NCI-H526 (cell line): ENCODE results near the gene ARMH1.
"Not testable (repeated sequence)": the region's sequence is repeated elsewhere in the genome, so short reads cannot be mapped to it uniquely, and the experiment has no call there.

Experiments used
- DNase-seq, 2 experiments: peaks; one replicate each; lab custom pipeline; 2025; lab: John Stamatoyannopoulos, UW

Gene ARMH1

DNA sequence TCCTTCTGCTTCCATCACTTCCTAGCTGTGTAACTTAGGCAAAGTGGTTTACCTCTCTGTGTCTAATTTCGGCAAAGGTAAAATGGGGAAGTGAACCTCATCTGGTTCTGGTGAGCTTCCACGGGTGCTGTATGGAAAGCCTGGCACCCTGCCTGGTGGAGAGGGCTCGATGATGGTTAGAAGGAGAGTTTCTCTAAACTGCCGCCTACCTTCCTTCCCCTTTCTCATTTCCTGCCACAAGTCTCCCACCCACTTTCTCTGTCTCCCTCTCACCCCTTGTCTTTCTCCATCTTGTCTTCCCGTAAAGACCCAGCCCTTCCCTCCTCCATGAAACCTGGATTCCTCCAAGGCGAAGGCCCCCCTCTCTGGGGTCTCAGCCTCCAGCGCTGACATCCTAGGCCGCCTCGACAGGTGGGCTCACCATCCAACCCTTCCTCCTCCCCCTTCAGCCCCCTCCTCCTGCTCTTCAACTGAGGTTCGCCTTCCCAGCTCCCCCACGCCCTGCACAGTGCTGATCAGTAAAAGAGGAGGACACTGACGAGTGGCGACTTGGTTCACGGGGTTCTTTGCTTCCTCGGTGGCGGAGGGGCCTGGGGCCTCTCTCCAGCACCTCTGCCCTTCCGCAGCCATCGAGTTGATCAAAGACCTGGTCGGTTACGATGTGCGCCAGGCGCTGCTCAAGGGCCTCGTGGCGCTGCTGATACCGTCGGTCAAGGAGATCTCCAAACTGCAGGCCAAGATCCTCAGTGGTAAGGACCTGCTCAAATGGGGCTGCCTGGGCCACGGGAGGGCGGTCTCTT, 49.2 kb downstream of the ARMH1 start:
- no peak for DNase-seq

DNA sequence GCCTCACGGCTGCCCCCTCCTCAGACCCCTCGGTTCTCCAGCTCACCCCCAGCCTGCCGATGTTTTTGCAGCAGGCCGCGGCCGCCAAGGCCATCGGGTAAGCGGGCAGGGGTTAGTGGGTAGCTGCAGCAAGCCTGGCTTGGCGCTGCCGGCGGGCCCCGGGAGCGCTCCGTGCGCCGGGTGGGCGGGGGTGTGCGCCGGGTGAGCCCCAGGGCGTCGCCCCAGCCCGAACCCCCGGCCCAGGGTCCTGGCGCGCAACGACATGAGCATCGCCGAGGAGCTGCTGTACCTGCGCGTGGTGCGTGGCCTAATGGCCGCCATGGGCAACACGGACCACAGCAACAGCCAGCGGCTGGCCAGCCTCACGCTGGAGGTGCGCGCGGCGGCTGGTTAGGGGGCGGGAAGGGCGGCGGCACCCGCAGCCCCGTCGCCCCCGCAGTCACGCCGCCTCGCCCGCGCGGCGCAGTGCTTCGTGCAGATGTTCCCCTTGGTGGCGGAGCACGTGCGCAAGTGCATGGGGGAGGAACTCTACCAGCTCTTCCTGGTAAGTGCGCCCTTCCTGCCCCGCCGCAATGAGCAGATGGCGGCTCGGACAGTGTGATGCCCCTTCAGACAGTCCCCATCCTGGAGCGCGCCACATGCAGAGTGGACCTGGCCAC, 49.9 kb downstream of the ARMH1 start:
- no peak for DNase-seq

DNA sequence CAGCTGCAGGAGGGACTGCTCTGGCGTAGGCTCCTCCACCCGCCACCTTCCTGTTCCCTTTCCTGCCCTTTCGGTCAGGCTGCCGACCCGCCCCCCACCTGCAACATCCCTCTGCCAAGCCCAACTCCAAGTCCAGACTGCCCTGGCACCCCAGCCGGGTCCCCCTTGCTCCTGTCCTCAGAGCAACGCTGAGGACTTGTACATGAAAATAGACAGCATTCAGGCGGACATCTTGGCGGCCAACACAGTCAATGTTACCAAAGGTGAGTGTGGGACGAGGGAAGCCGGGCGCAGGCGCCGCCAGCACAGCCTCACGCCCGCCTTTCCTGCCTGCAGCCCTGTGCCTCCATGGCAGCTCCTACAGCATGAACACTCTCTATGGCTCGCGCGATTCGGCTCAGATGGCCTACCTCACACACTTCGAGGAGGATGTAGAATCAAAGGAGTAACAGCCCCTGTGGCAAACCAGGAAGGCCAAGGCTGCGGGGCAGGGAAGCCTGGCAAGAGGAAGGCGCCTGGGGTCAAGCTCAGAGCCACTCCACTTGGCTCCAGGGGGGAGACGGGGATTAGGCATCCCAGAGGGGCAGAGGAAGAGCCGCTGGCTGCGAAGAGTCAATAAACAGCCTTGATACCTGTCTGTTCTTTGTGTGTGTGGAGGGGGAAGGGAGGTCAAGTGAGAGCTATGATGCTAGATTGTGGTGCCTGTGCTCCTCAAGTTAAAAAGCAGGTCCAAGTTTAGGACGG, 50.6 kb downstream of the ARMH1 start:
- DNase-seq = no peak

DNA sequence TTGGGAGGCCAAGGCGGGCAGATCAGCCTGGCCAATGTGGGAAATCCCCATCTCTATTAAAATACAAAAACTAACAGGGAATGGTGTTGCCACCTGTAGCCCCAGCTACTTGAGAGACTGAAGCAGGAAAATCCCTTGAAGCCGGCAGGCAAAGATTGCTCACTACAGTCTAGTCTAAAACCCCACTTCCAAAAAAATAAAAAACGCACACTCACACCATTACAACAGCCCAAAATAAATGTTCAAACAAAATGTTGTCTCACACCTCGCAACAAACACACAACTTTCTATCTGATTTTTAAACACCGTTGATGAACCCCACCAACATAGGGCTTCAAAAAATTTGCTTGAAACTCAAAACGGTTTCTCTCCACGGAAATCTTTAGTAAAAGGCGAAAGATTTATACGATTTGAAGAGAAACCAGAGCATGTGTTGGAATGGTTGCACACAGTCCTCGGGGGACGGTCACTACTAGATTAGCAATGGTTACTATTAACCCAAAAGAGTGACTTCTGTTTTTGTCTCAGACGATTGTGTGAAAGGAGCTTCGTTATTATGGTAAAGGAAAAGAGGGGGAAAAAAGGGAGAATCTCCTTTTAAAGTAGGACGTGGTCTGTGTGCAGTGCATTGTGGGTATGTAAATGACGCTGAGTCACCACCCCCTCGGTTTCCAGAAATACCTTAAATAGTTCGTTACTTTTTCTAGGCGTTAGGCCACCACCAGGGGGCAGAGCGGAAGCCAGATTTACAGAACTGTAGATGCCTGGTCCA, 56.4 kb downstream of the ARMH1 start, which contains the start of gene RNU5D-1:
TSS of gene RNU5D-1 (minus strand) at position 430 of the 772 bp plus-strand sequence.
- DNase-seq = peak; percentile 99 to 100

DNA sequence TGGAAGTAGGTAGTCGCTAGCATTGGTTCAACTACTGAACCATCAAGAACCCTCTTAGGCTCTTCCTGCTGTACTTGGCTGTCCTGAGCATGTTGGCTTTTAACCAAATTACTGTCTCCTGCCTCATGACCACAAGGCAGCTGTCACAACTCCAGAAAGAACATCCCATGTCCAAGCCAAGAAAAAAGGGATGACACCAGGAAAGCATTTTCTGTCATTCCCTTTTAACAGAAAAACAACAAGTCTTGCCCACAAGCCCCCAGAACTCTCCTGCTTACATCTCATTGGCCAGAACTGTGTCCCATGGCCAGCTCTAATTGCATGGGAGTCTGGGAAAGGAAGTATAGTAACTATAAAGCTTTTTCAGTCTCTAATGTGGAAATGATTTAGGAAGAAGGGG, 58.9 kb downstream of the ARMH1 start:
- peak in 1 of 2 experiments; percentile 20 for DNase-seq

DNA sequence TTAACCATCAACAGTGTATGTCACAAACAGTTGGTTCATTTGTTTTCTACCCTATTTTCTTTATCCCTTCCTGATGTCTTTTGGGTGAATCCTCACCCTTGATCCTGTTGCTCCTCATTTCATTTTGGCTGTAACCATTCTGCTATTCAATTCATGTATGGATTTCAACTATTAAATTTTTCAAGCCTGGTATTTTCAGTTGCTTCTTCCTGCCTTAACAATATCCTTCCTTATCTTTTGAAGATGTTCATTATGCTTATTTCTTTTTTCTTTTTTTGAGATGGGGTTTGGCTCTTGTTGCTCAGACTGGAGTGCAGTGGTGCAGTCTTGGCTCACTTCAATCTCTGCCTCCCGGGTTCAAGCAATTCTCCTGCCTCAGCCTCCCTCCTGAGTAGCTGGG, 59.3 kb downstream of the ARMH1 start:
- DNase-seq = no peak

DNA sequence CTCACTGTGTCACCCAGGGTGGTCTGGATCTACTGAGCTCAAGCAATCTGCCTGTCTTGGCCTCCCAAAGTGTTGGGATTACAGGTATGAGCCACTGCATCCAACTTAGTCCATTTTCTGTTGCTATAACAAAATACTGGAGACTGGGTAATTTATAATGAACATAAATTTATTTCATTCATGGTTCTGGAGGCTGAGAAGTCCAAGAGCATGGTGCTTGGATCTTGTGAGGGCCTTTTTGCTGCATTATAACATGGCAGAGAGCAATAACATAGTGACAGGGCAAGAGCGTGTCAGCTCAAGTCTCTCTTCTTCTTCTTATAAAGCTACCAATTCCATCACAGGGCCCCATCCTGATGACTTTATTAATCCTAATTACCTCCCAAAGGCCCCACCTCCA, 61.5 kb downstream of the ARMH1 start:
- no peak for DNase-seq

DNA sequence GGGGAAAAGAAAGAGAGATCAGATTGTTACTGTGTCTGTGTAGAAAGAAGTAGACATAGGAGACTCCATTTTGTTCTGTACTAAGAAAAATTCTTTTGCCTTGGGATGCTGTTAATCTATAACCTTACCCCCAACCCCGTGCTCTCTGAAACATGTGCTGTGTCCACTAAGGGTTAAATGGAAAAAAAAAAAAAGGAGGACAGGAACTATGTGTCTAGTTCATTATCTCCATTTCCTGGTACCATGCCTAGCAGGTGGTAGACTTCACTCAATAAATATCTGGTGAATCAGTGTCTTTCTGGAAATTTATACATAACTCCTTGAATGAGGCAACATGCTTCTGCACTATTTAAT, 64.4 kb downstream of the ARMH1 start:
- DNase-seq = not testable (repeated sequence)

DNA sequence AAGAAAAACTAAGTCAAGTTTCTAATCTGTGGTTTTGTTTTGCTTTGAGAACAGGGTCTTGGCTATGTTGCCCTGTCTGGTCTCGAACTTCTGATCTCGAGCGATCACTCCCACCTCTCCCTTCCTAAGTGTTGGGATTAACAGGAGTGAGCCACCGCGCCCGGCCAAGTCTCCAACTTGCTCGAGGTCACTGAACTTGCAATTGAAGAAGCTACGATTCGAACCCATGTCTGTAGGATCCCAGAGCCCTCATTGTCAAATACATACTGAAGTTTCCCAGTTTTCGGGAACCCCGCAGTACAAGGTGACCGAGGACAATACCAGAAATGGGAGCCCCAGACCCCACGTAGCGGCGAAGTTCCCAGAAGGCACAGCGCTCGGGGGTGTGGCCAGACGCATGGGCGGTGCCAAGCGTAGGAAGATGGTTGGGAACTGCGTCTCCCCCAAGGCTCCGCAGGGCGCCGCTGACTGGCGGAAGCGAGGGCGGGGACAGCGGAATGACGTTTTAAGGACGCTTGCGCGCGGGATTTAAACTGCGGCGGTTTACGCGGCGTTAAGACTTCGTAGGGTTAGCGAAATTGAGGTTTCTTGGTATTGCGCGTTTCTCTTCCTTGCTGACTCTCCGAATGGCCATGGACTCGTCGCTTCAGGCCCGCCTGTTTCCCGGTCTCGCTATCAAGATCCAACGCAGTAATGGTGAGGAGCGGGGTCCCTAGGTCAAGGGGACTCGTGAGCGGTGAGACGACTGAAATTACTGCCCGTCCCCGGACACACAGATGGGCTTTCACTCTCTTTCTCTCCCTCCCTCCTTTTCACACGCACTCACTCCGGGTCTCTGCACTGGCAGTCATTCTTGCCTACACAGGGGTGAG, 65.0 kb downstream of the ARMH1 start, which contains the start of gene KIF2C:
TSS of gene KIF2C (plus strand) at position 531 of the 872 bp plus-strand sequence. CDS start at position 627, 96 bp downstream.
- DNase-seq = peak; percentile 98 to 100

DNA sequence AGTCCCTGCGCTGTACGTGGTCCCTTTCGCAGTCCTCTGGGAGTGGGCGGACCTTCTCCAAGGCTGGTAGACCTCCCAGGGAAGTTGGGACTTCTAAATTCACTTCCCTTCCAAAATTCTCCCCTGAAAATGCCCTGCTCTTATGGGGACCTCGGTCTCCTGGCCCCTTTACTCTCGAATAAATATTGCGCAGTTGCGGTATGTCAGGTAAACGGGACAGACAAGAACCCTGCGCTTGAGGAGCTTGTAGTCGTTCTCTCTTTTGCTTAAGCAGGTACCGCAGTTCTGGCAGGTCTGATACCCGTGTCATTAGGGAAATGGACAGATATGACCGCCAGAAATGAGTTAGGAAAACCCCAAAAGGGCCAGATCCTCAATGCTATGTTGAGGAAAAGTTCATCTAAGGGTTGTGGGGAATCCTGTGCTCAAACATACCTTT, 65.7 kb downstream of the ARMH1 start:
- peak in 1 of 2 experiments; percentile 67 for DNase-seq

DNA sequence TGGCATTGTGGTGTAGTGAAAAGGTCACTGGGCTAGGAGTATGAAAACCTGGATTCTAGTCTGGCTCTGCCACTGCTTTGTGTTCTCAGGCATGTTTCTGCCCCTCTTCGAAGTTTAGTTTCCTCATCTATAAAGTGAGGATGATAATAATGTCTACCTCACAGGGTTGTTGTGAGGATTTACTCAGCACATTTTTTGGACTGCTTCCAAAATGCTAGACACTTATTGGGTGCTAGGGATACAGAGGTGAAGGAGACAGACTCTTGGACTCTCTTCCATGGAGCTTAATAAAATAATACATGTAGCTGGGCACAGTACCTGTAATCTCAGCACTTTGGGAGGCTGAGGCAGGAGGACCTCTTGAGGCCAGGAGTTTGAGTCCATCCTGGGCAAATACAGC, 68.7 kb downstream of the ARMH1 start:
- DNase-seq = no peak

DNA sequence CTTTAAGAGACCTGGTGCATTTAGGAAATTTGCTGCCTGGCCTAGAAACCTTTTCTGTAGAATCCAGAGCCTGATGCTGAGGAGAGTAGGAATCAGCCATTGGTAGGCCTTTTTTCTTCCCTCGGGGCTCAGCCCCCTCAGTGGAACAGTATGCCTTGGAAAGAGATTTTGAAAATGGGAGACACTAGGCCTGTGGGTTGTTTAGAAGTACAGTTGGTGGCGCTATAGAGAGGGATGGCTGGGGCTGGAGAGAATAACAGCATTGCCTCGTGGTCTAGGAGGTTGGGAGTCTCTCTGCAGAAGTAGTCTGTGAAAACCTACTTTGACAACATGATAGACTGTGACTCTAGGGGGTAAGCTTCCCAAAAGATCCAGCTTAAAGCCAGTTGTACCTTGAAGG, 73.4 kb downstream of the ARMH1 start:
- no peak for DNase-seq

DNA sequence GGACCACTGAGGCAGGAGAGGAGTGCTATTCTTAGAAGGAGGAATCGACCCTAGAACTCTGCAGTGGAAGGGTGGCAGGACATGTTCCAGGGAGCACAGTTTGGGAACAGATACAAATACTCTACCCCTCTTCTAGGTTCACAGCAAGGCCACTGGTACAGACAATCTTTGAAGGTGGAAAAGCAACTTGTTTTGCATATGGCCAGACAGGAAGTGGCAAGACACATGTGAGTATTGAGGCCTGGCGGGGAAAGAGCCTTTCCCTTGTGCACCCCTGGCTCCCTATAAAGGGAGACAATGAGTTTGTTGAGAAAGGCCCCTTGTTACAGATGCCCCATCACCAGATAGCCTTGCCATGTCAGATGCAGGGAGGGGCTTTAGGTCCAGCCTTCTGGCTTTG, 82.9 kb downstream of the ARMH1 start:
- no peak for DNase-seq

DNA sequence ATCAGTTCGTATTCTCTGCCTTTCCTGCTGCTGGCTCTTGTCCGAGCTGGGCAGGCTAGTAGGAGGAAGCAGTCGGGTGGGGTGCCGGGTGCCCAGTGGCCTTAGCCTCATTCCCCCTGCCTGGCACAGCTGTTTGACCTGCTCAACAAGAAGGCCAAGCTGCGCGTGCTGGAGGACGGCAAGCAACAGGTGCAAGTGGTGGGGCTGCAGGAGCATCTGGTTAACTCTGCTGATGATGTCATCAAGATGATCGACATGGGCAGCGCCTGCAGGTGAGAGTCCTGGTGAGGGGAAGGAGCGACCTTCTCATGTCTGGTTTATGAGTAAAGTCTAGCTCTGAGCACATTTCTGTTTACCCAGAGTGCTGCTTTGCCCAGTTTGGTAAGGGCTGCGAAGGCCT, 84.6 kb downstream of the ARMH1 start:
- DNase-seq = no peak

DNA sequence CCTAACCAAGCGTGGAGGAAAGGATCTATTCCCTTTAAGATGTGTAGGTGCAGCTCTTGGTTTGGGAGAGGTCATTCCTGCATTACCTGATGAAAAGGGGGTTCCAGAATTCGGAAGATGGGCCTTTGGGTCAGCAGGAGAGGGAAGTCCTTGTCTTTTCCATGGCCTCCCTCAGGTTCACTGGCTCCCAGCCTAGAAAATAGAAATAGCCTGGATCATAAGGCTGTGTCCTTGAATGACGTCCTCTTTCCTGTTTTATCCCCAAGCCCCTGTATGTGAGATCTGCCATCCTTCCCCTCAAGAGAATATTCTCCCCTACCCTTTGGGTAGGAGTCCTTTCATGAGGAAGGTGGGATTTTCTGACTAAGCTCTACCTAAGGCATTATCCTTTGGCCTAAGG, 86.4 kb downstream of the ARMH1 start:
- DNase-seq = no peak

DNA sequence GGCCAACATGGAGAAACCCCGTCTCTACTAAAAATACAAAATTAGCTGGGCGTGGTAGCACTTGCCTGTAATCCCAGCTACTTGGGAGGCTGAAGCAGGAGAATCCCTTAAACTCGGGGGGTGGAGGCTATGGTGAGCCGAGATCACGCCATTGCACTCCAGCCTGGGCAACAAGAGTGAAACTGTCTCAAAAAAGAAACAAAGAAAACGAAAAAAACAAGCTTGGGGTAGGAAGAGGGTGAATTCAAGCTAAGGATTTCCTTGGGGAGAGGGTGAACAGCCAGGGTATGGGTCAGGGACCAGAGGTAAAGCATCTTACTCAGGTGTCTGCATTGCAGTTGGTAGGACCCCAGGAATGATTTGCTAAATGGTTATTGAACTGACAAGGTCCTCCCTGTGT, 91.9 kb downstream of the ARMH1 start:
- not testable (repeated sequence) for DNase-seq
